Measurements from ENCODE around the gene ERGIC2.
A peak's percentile ranks its signal among the peaks of the same experiment; 100 is the strongest.

ERGIC2 gene

DNA sequence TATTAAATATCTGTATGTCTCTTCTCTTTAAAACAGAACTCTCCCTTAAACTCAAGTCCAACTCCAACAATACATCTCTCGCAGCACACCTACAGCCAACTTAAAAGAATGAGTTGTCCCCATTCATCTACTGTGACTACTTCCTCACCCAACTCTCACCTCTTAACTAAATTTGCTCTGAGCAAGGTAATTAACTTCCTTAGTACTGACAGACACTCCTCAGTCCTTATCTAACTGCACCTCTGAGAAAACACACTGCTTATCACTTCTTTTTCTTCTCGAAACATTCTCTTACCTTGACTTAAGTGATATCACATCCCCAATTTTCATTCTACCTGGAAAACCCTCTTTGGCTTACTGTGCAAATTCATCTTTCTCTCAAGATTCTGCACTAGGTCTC, 7.0 kb downstream of the ERGIC2 start:
- DNase-seq = no peak

DNA sequence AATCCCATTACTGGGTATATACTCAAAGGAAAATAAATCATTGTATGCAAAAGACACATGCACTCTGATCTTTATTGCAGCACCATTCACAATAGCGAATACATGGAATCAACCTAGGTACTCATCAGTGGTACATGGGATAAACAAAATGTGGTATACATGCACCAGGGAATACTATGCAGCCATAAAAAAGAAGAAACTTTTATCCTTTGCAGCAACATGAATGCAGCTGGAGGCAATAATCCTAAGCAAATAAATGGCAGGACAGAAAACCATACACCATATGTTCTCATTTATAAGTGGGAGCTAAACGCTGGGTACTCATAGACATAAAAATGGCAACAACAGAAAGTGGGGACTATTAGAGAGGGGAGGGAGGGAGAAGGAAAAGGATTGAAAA, 15.9 kb downstream of the ERGIC2 start:
- peak in 1 of 2 experiments; percentile 3 for DNase-seq

- DNase-seq = no peak
Measured at GRCh38 chr12:29354954-29355353, 26.0 kb downstream of the ERGIC2 start.

GRCh38 chr12:29350080-29350479, 30.9 kb downstream of the ERGIC2 start:
- no peak for DNase-seq

- DNase-seq = no peak
Measured at GRCh38 chr12:29346769-29347421, 34.1 kb downstream of the ERGIC2 start.

- DNase-seq = no peak
Measured at GRCh38 chr12:29343022-29343799, 37.8 kb downstream of the ERGIC2 start.

DNA sequence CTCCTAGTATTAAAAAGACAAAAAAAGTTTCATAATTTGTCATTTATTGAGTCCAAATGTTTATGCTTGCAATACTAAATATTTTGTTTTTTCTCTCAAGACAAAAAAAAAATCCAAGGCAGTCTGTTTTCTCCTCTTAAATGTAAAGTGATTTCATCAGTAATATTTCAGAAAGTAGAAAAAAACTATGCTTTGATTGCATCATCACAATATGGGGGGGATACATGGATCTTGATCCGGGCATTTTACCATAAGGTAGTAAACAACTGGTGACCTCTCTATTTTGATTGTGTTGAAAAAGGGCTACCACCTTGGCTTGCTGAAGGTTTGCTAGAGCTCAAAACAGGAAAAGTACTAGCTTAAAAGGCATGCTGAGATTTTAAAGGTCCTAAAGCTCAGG, 43.6 kb downstream of the ERGIC2 start:
- DNase-seq = no peak

- DNase-seq = no peak
Measured at GRCh38 chr12:29334937-29335336, 46.0 kb downstream of the ERGIC2 start.

GRCh38 chr12:29333178-29333577, 47.8 kb downstream of the ERGIC2 start:
- no peak for DNase-seq

DNA sequence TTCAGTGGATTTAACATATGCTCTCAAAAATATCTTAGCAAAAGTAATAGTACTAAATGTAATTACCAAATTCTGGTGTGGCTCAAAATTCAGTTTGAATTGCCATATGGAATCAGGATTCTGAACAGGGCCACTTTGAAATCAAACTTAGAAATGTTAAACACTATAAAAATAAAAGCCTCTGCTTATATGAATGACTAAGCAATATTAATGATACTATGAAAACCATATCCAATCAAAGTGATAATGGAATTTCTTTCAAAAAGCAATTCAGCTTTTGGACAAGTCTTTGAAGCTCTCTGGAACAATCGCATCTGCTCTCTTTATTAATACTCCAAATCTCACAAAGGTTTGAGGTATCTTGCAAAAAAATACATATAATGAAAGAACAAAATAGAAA, 51.6 kb downstream of the ERGIC2 start:
- no peak for DNase-seq

GRCh38 chr12:29322157-29322556, 58.8 kb downstream of the ERGIC2 start:
- DNase-seq = no peak

GRCh38 chr12:29320295-29321085, 60.5 kb downstream of the ERGIC2 start:
- no peak for DNase-seq

- DNase-seq = peak; percentile 32 to 78
Measured at GRCh38 chr12:29317556-29318363, 63.2 kb downstream of the ERGIC2 start.

- DNase-seq = no peak
Measured at GRCh38 chr12:29316752-29317151, 64.2 kb downstream of the ERGIC2 start.

GRCh38 chr12:29314416-29314815, 66.6 kb downstream of the ERGIC2 start:
- DNase-seq = peak in 1 of 2 experiments; percentile 4

DNA sequence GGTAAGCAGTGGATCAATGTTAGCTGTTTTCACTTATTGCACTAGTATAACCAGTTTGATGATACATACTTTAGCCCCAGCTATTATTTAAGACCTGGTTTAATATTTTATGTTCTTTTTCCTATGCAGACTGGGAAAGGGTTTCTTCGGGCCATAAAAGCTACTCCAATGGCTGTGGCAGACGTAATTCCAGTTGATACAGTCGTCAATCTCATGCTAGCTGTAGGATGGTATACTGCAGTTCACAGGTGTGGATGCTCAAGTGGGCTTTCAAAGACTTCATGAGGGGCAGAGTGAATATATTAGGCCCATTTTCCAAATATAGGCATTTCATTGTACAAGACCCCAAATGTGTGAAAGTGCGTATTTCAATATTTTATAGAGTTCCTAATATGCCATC, 70.1 kb downstream of the ERGIC2 start:
- no peak for DNase-seq

DNA sequence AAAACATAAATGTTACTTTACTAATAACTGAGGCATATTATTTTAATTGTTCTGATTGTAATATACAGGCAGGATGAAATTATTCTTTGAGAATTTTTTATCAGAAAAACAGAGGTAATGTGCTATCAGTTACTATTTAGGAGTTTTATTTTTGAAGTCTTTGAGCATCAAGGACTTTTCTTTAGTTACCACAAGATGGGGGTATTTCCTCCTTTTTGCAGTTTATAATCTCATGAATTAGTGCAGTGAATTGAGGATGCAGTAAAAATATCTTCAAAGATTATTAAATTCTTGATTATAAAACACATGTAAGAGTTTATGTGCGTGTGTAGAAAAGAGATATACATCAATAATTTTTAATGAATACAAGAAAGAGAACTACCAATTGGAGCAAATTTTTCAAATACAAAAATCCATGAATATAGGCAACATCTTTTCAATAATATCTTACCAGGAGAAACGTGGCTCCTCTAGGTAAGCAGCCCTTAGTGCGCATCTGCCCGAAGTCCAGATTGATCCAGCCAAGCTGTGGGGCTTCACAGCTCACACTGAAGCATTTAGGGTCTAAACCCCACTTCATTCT, 71.6 kb downstream of the ERGIC2 start:
- DNase-seq = peak in 1 of 2 experiments; percentile 28

GRCh38 chr12:29306682-29307081, 74.3 kb downstream of the ERGIC2 start:
- DNase-seq = no peak

- no peak for DNase-seq
Measured at GRCh38 chr12:29306266-29306665, 74.7 kb downstream of the ERGIC2 start.

- no peak for DNase-seq
Measured at GRCh38 chr12:29304388-29304787, 76.6 kb downstream of the ERGIC2 start.

DNA sequence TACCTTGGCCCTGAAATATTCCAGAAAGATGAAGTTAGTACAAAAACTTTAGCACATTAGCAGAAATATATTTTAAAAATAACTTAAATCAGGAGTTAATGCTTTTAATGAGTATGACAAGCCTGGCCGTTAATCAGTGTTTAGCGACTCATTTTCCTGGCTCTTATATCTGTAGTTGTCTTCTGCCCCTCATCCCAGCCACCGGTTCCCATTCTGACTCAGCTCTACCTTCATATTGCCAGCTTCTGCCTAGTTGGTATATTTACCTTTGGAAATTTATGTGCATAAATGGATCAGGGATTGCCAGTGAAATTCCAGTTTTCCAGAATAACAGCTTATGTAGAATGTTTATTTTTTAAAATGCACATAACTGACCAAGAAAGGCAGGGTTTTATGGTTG, 79.9 kb downstream of the ERGIC2 start:
- DNase-seq = no peak

GRCh38 chr12:29299633-29300032, 81.3 kb downstream of the ERGIC2 start:
- DNase-seq = no peak
